ENCODE measurements around the gene SEMA5A. TPM values are rescaled to one million over a fixed set of nuclear protein-coding genes. Genes with fewer than 3 reads are reported as not detected.

Gene SEMA5A
- total RNA-seq, 2 donors from 2014 or later, result 3.4 to 40.2 TPM

GRCh38 chr5:9037048-9037447 lies 508.8 kb downstream of the SEMA5A start:
- intact Hi-C loops (cut with DNase I), result no loop called here
- TF ChIP-seq CTCF (IDR thresholded peaks at IDR 0.05) (no peak), POLR2A (IDR thresholded peaks at IDR 0.05) (no peak)
- no peak for DNase-seq
- Histone ChIP-seq H3K27ac (no peak overlapping the region), H3K27me3 (no peaks in the 10 kb centered on the region), H3K4me1 (no peaks in the 10 kb centered on the region), H3K9me3 (no peaks in the 10 kb centered on the region), H3K36me3 (replicated peaks in 1 of 2; ENCODE audit: insufficient read depth in 1 of 2, low read depth in 2 of 2) (no peaks in the 10 kb centered on the region), H3K4me3 (no peak overlapping the region)
- 63 to 71% methylated on average over 3 of the region's 3 CpGs for WGBS, 2 donors
- ATAC-seq, result no peak

- no peaks in the 10 kb centered on the region for H3K36me3 ChIP-seq (replicated peaks in 1 of 2; ENCODE audit: insufficient read depth in 1 of 2, low read depth in 2 of 2)
- WGBS, 2 donors, result 76 to 79% methylated on average over 3 of the region's 3 CpGs
These were observed 510.5 kb downstream of the SEMA5A start for GRCh38 chr5:9035346-9035745.

GRCh38 chr5:9034649-9035048 lies 511.2 kb downstream of the SEMA5A start:
- TF ChIP-seq POLR2A (IDR thresholded peaks at IDR 0.05) (no peak), CTCF (IDR thresholded peaks at IDR 0.05) (no peak)
- H3K27me3 ChIP-seq, result no peaks in the 10 kb centered on the region
- 74 to 93% methylated on average over 1 of the region's 1 CpG for WGBS, 2 donors
- DNase-seq (no peak), ATAC-seq (no peak)
- H3K9me3 ChIP-seq, result no peaks in the 10 kb centered on the region
- H3K4me3 ChIP-seq, result no peak overlapping the region
- intact Hi-C loops (cut with DNase I), result no loop called here
- no peak overlapping the region for H3K27ac ChIP-seq
- H3K4me1 ChIP-seq, result no peaks in the 10 kb centered on the region
- H3K36me3 ChIP-seq (replicated peaks in 1 of 2; ENCODE audit: insufficient read depth in 1 of 2, low read depth in 2 of 2), result no peaks in the 10 kb centered on the region

More at GRCh38 chr5:9035346-9035745, 510.5 kb downstream of the SEMA5A start:
- no peaks in the 10 kb centered on the region for H3K27me3 ChIP-seq
- no peaks in the 10 kb centered on the region for H3K9me3 ChIP-seq
- TF ChIP-seq POLR2A (IDR thresholded peaks at IDR 0.05) (no peak), CTCF (IDR thresholded peaks at IDR 0.05) (no peak)
- no peak overlapping the region for H3K27ac ChIP-seq
- no peak for ATAC-seq
- DNase-seq, result no peak
- H3K4me1 ChIP-seq, result no peaks in the 10 kb centered on the region
- no peak overlapping the region for H3K4me3 ChIP-seq
- intact Hi-C loops (cut with DNase I), result no loop called here

- Histone ChIP-seq H3K27ac (no peak overlapping the region), H3K27me3 (no peaks in the 10 kb centered on the region), H3K4me1 (no peaks in the 10 kb centered on the region), H3K36me3 (replicated peaks in 1 of 2; ENCODE audit: insufficient read depth in 1 of 2, low read depth in 2 of 2) (no peaks in the 10 kb centered on the region), H3K4me3 (no peak overlapping the region), H3K9me3 (no peaks in the 10 kb centered on the region)
- 61 to 66% methylated on average over 1 of the region's 1 CpG for WGBS, 2 donors
- no peak for DNase-seq
- ATAC-seq, result no peak
- TF ChIP-seq CTCF (IDR thresholded peaks at IDR 0.05), result no peak
- TF ChIP-seq POLR2A (IDR thresholded peaks at IDR 0.05), result no peak
- intact Hi-C loops (cut with DNase I), result no loop called here
These were observed 512.4 kb downstream of the SEMA5A start for GRCh38 chr5:9033524-9033923.

GRCh38 chr5:9025942-9026341 lies 519.9 kb downstream of the SEMA5A start:
- DNase-seq, result no peak
- no peak for TF ChIP-seq POLR2A (IDR thresholded peaks at IDR 0.05)
- Histone ChIP-seq H3K27me3 (no peaks in the 10 kb centered on the region), H3K9me3 (peaks cover 0 to 10% (median 0%) of the 10 kb centered on the region in 3 donors), H3K4me1 (no peaks in the 10 kb centered on the region), H3K27ac (no peak overlapping the region), H3K36me3 (replicated peaks in 1 of 2; ENCODE audit: insufficient read depth in 1 of 2, low read depth in 2 of 2) (no peaks in the 10 kb centered on the region), H3K4me3 (no peak overlapping the region)
- intact Hi-C loops (cut with DNase I), result no loop called here
- ATAC-seq, result no peak
